Measurements from ENCODE around the gene ACTN4. TPM values are rescaled to one million over a fixed set of nuclear protein-coding genes. Genes with fewer than 3 reads are reported as not detected.
A peak's percentile ranks its signal among the peaks of the same experiment; 100 is the strongest.

The ACTN4 gene
- total and polyA plus RNA-seq, 2 of the 4 experiments (the other 2 are of a cell fraction), result 541 to 659 TPM

GRCh38 chr19:38692458-38693379 is 45.3 kb downstream of the ACTN4 start (continued):
- no peak for TF ChIP-seq NFE2L2 (IDR thresholded peaks at IDR 0.05; ENCODE audit: low read depth, low read length)
- TF ChIP-seq MAFK (IDR thresholded peaks at IDR 0.05; ENCODE audit: low read depth, low read length), result no peak

DNA sequence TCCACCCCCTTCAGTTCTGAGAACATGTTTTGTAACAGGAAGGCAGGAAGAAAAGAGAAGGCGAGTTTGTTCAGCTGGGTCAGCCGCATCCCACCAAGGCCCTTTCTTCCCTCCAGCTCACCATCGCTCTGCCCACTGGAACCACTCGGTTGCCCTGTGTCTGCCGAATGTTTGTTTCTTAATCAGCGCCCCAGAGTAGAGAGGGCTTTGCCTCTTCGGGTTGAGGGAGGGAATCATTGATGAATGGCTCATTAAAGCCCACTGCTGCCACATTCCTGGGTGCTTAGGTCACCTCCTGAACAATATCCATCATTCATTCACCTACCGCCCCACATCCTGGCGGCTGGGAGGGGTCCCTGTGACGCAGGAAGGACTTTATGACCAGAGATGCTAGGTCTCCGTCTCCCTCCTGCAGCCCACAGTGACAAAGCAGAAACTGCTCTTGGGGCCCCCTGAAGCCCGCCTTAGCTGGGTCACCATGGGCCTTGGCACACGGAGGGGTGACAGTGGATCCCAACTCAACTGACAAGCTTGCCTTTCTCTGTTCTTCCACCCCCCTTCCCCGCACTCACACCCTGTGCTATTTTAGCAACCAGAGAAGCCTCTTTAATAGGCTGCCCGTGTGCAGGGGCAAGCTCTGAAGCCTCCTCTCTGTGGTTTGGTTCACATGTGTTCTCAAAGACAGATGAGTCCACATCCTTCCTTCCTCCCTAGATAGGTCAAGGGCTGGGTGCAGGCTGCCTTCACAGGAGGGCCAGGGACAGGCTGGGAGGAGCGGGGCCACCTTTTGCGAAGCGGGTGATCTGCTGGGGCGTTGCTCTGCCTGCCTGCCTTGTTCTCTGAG is 46.2 kb downstream of the ACTN4 start:
- CTCF ChIA-PET, result interaction anchor here (0.7 kb wide), 1 partner anchor 468 kb away, joined by 3 read pairs; no protein-coding TSS in a partner anchor
- dilution Hi-C loops (cut with HindIII; ENCODE audit: low sequenced_read_pairs, unreplicated experiment), result no loop called here

More for the DNA sequence above, 46.2 kb downstream of the ACTN4 start:
- peak overlapping the region; percentile 99 for H2AK5ac ChIP-seq (ENCODE audit: low read depth, low read length)
- peak overlapping the region; percentile 64 for H3K23ac ChIP-seq (ENCODE audit: low read depth, low read length)
- no peak overlapping the region for H3K4me2 ChIP-seq (ENCODE audit: low read depth, low read length)
- H4K20me1 ChIP-seq (ENCODE audit: insufficient read depth, low read length), result peaks cover 54% of the 10 kb centered on the region
- H3K9me3 ChIP-seq (ENCODE audit: control insufficient read depth, insufficient read depth, low read length), result no peaks in the 10 kb centered on the region
- H4K5ac ChIP-seq (ENCODE audit: low read depth, low read length), result peak overlapping the region; percentile 14
- peak overlapping the region; percentile 95 for H2BK5ac ChIP-seq (ENCODE audit: low read depth, low read length, poor library complexity, severe bottlenecking)
- no peak overlapping the region for H3K4me3 ChIP-seq (ENCODE audit: insufficient read depth, low read depth, low read length)
- DNase-seq, result peak; percentile 63
- peak overlapping the region; percentile 76; the same call in 1 of the 2 replicates for H2BK20ac ChIP-seq (ENCODE audit: low read depth, low read length)
- peak overlapping the region; percentile 90; the same call in 2 of the 3 replicates for H2BK15ac ChIP-seq (ENCODE audit: low read depth, low read length)
- peak overlapping the region; percentile 92 for H3K4ac ChIP-seq (ENCODE audit: low read depth, low read length)
- H3K36me3 ChIP-seq (ENCODE audit: control insufficient read depth, insufficient read depth, low read length), result peaks cover 26% of the 10 kb centered on the region
- in situ Hi-C loops (cut with MboI; ENCODE audit: low sequenced_read_pairs) (no loop called here), intact Hi-C loops (cut with micrococcal nuclease) (no loop called here)
- no TSS peak for BruUV-seq (replicated peaks)
- H3K79me1 ChIP-seq (ENCODE audit: low read depth in 1 of 2, low read length in 2 of 2), result peaks cover 0 to 95% of the 10 kb centered on the region in 2 experiments; a peak in 3 of 4 replicates
- H3K9ac ChIP-seq (ENCODE audit: low read depth, low read length), result peak overlapping the region; percentile 53
- no peak for TF ChIP-seq CHD1 (IDR thresholded peaks at IDR 0.05; ENCODE audit: low read depth, low read length)
- TF ChIP-seq USF2 (IDR thresholded peaks at IDR 0.05; ENCODE audit: low read depth, low read length), result no peak
- TF ChIP-seq POLR2A (IDR thresholded peaks at IDR 0.05; ENCODE audit: low read depth, low read length), result no peak
- peaks cover 50% of the 10 kb centered on the region for H3K9me1 ChIP-seq (ENCODE audit: insufficient read depth, low read length)
- peaks cover 24% of the 10 kb centered on the region for H3K4me1 ChIP-seq (ENCODE audit: control insufficient read depth, insufficient read depth, low read length)
- peak overlapping the region; percentile 87 for H2BK120ac ChIP-seq (ENCODE audit: low read depth, low read length)
- H4K8ac ChIP-seq (ENCODE audit: low read depth in 2 of 2, low read length in 2 of 2), result peak overlapping the region; percentile 88 to 90
- H4K91ac ChIP-seq (ENCODE audit: insufficient read depth, low read depth, low read length), result peak overlapping the region; percentile 95
- H2AK9ac ChIP-seq (replicated peaks; ENCODE audit: low read depth, low read length, poor library complexity), result peak overlapping the region; percentile 95
- POLR2A ChIA-PET (ENCODE audit: unreplicated experiment), result interaction anchor here (1.3 to 1.4 kb wide), 2 partner anchors 26 to 35 kb away, joined by 4 to 17 read pairs; no protein-coding TSS in a partner anchor
- peak overlapping the region; percentile 72 for H3K56ac ChIP-seq (ENCODE audit: extremely low read depth, insufficient read depth, low read length)
- H3K14ac ChIP-seq (replicated peaks; ENCODE audit: low read depth, low read length), result peak overlapping the region; percentile 65
- ATAC-seq (ENCODE audit: low read depth), result peak; percentile 35
- H2AFZ ChIP-seq (replicated peaks; ENCODE audit: low read length, poor library complexity), result peak overlapping the region; percentile 47
- no peaks in the 10 kb centered on the region for H3K27me3 ChIP-seq (ENCODE audit: control insufficient read depth, insufficient read depth, low read length)
- peak overlapping the region; percentile 8 for H3K18ac ChIP-seq (ENCODE audit: low read depth, low read length)
- 63% methylated on average over 4 of the region's 19 CpGs; no CpG with 5 or more reads in 1 of the 2 experiments for WGBS, 2 experiments (ENCODE audit: extremely low coverage in 2 of 2, insufficient read length in 1 of 2)
- peak overlapping the region; percentile 96 for H3K27ac ChIP-seq (ENCODE audit: insufficient read depth, low read length)

All from IMR-90 (cell line).